ENCODE results near the gene LRP1. TPM values are rescaled to one million over a fixed set of nuclear protein-coding genes. Genes with fewer than 3 reads are reported as not detected.

Gene LRP1
- total RNA-seq, 1 donor from 2014 or later = 24.7 TPM

DNA sequence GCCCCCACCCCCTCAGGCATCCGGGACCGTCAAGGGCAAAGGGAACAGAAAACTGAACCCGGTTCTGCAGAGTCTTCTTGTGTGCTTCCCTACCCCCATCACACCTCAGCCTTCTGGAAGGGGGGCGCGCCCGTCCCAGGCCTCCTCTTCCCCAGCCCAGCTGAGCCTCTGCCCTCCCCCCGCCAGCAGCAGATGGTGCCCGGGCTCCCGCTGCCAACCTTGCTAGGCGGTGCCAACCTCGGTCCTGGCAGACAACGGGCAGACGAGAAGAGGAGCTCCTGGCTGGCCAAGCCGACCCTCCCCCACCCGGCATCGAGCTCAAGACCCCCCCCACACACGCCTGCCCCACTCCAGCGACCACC lies 114.0 kb downstream of the LRP1 start:
- peaks cover 15% of the 10 kb centered on the region for H3K36me3 Mint-ChIP-seq (ENCODE audit: low read depth, unreplicated experiment)
- no peak for DNase-seq (ENCODE audit: low spot score)
- H3K4me1 Mint-ChIP-seq (ENCODE audit: unreplicated experiment) = peaks cover 24% of the 10 kb centered on the region
- no peak overlapping the region for H3K4me3 Mint-ChIP-seq (ENCODE audit: unreplicated experiment)
- peaks cover 39% of the 10 kb centered on the region for H3K27me3 Mint-ChIP-seq (ENCODE audit: unreplicated experiment)
- H3K9me3 Mint-ChIP-seq (ENCODE audit: unreplicated experiment) = no peaks in the 10 kb centered on the region
- no peak for TF ChIP-seq CTCF (IDR thresholded peaks at IDR 0.05; ENCODE audit: unreplicated experiment)
- H3K27ac Mint-ChIP-seq (ENCODE audit: unreplicated experiment) = no peak overlapping the region

DNA sequence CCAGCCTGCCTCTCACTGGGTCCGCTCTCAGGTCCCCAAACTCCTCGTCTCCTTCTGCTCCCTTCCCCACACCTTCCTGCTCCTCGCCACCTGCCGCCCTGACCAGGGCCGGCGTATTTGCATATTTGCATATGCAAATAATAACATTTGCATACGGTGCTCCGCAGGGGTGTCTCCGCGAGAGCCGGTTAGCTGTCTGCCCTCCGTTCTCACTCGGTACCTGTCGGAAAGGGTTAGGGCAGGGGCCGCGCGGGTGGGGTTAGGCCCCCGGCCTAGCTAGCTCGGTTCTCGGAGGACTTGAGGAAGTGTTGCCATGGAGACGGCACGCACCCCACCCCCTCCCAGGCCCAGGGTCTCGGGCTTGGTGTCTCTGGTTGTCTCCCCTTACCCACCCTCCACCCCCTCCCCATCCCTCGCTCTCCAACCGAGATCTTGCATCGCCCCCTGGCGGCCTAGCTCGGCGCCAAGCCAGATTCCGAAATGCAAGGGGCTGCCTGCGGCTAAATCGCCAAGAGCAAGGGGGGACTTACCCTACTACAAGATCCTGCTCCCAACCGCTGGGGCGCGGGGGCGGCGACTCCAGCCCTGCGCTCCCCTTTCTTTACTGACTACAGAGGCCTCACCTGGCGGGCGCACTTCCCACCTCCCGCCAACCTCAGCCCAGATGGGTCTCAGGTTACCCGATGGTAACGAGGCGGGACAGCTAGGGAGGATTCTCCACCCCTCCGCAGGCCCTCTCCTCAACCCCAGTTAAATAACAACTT lies 114.6 kb downstream of the LRP1 start:
- H3K36me3 Mint-ChIP-seq (ENCODE audit: low read depth, unreplicated experiment) = peaks cover 11% of the 10 kb centered on the region
- H3K27ac Mint-ChIP-seq (ENCODE audit: unreplicated experiment) = no peak overlapping the region
- peak overlapping the region; percentile 73 for H3K4me3 Mint-ChIP-seq (ENCODE audit: unreplicated experiment)
- no peaks in the 10 kb centered on the region for H3K9me3 Mint-ChIP-seq (ENCODE audit: unreplicated experiment)
- peaks cover 19% of the 10 kb centered on the region for H3K4me1 Mint-ChIP-seq (ENCODE audit: unreplicated experiment)
- peak; percentile 89 for DNase-seq (ENCODE audit: low spot score)
- peaks cover 34% of the 10 kb centered on the region for H3K27me3 Mint-ChIP-seq (ENCODE audit: unreplicated experiment)
- TF ChIP-seq CTCF (IDR thresholded peaks at IDR 0.05; ENCODE audit: unreplicated experiment) = peak; percentile 76

DNA sequence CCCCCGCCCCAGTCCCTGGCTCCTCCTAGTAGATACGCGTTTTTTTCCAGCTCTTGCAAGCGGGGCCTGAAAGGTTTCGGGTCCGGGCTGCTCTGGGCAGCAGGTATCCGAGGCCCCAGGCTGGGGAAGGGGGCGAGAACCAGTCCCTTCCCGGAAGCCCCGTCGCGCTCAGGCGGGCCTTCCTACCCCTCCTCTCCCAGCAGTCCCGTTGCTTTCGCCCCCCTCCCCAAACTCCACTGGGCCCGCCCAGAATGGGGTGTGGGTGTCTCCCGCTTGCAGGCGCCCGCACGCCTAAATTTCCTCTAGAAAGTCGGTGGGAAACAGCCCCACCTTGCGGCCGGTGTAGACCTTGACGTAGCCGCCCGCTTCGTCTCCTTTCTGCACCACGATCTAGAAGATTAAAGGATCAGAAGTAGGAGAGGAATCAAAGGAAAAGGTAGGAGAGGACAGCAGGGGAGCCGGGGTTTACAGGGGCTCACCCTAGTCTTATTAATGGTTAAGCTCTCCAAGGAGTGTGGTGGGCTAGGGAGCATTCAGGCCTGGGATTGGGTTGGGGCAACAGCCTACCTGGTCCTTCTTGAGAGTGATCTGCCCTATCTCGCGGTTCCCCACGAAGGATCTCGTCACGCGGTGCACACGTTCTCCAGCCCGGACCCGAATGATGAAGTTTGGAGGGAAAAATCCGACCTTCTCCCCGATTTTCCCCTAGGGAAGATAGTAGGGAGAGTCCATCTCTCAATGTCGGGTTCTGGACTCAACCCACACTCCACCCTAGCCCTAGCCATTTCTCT lies 115.4 kb downstream of the LRP1 start:
- TF ChIP-seq CTCF (IDR thresholded peaks at IDR 0.05; ENCODE audit: unreplicated experiment) = peak; percentile 60
- no peak overlapping the region for H3K27ac Mint-ChIP-seq (ENCODE audit: unreplicated experiment)
- H3K36me3 Mint-ChIP-seq (ENCODE audit: low read depth, unreplicated experiment) = peaks cover 10% of the 10 kb centered on the region
- H3K4me1 Mint-ChIP-seq (ENCODE audit: unreplicated experiment) = peaks cover 19% of the 10 kb centered on the region
- peak overlapping the region; percentile 79 for H3K4me3 Mint-ChIP-seq (ENCODE audit: unreplicated experiment)
- peaks cover 31% of the 10 kb centered on the region for H3K27me3 Mint-ChIP-seq (ENCODE audit: unreplicated experiment)
- H3K9me3 Mint-ChIP-seq (ENCODE audit: unreplicated experiment) = no peaks in the 10 kb centered on the region
- DNase-seq (ENCODE audit: low spot score) = peak; percentile 80

- H3K27me3 Mint-ChIP-seq (ENCODE audit: unreplicated experiment) = peaks cover 28% of the 10 kb centered on the region
- peaks cover 8% of the 10 kb centered on the region for H3K36me3 Mint-ChIP-seq (ENCODE audit: low read depth, unreplicated experiment)
- H3K27ac Mint-ChIP-seq (ENCODE audit: unreplicated experiment) = no peak overlapping the region
- no peak for TF ChIP-seq CTCF (IDR thresholded peaks at IDR 0.05; ENCODE audit: unreplicated experiment)
- no peak for DNase-seq (ENCODE audit: low spot score)
- no peaks in the 10 kb centered on the region for H3K9me3 Mint-ChIP-seq (ENCODE audit: unreplicated experiment)
- peaks cover 22% of the 10 kb centered on the region for H3K4me1 Mint-ChIP-seq (ENCODE audit: unreplicated experiment)
- H3K4me3 Mint-ChIP-seq (ENCODE audit: unreplicated experiment) = no peak overlapping the region
These were observed 116.0 kb downstream of the LRP1 start for GRCh38 chr12:57244312-57244696.

DNA sequence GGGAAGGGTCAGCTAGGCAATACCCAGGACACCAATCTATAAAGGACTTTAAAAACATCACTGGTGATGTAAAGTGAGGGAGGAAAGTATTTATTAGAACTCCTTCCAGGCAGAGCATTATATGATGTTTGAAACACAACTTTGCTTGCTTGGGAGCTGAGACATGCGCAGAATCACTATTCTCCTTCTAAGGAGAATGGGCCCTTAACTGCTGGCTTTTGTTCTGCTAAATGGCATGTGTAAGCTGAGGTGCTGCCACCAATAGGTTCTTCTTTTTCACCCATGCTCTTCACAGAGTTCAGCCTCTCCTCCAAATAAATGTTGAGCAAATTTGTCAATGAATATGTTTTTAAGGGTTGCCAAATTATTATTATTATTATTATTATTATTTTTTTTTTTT lies 118.8 kb downstream of the LRP1 start:
- peaks cover 13% of the 10 kb centered on the region for H3K27me3 Mint-ChIP-seq (ENCODE audit: unreplicated experiment)
- TF ChIP-seq CTCF (IDR thresholded peaks at IDR 0.05; ENCODE audit: unreplicated experiment) = no peak
- no peak overlapping the region for H3K4me3 Mint-ChIP-seq (ENCODE audit: unreplicated experiment)
- peaks cover 11% of the 10 kb centered on the region for H3K4me1 Mint-ChIP-seq (ENCODE audit: unreplicated experiment)
- no peaks in the 10 kb centered on the region for H3K36me3 Mint-ChIP-seq (ENCODE audit: low read depth, unreplicated experiment)
- no peaks in the 10 kb centered on the region for H3K9me3 Mint-ChIP-seq (ENCODE audit: unreplicated experiment)
- no peak overlapping the region for H3K27ac Mint-ChIP-seq (ENCODE audit: unreplicated experiment)
- DNase-seq (ENCODE audit: low spot score) = no peak
